Measurements from ENCODE around the gene HAPLN3. TPM values are rescaled to one million over a fixed set of nuclear protein-coding genes. Genes with fewer than 3 reads are reported as not detected.

The HAPLN3 gene
- total RNA-seq, 4 donors from 2014 or later: 17.9 to 34.8 (median 23.1) TPM

GRCh38 chr15:88908697-88909621 is 13.6 kb upstream of the HAPLN3 start:
- H3K36me3 ChIP-seq: no peaks in the 10 kb centered on the region
- peaks cover 11 to 42% of the 10 kb centered on the region in 2 donors for H3K4me1 ChIP-seq
- intact Hi-C loops (cut with DNase I; ENCODE audit: low total_unique reads): loop anchor here (5.0 to 10.0 kb wide), 3 partner anchors 108 to 284 kb away; partner anchors contain the start of gene AEN

GRCh38 chr15:88908123-88908522 is 12.8 kb upstream of the HAPLN3 start:
- H3K4me1 ChIP-seq: peaks cover 11 to 42% of the 10 kb centered on the region in 2 donors
- intact Hi-C loops (cut with DNase I; ENCODE audit: low total_unique reads): loop anchor here (5.0 to 10.0 kb wide), 3 partner anchors 109 to 283 kb away; partner anchors contain the start of gene AEN
- no peaks in the 10 kb centered on the region for H3K36me3 ChIP-seq
- no peaks in the 10 kb centered on the region for H3K27me3 ChIP-seq
- no peak for DNase-seq
- H3K9me3 ChIP-seq: no peaks in the 10 kb centered on the region
- TF ChIP-seq POLR2A (IDR thresholded peaks at IDR 0.05) (no peak), CTCF (IDR thresholded peaks at IDR 0.05) (no peak)
- peak overlapping the region; percentile 94 for H3K27ac ChIP-seq
- H3K4me3 ChIP-seq: no peak overlapping the region

More at GRCh38 chr15:88908697-88909621, 13.6 kb upstream of the HAPLN3 start:
- Histone ChIP-seq H3K27ac (peak overlapping the region; percentile 94), H3K9me3 (no peaks in the 10 kb centered on the region), H3K27me3 (no peaks in the 10 kb centered on the region), H3K4me3 (no peak overlapping the region)
- DNase-seq: peak; percentile 71 to 73
- TF ChIP-seq POLR2A (IDR thresholded peaks at IDR 0.05) (no peak), CTCF (IDR thresholded peaks at IDR 0.05) (no peak)

- DNase-seq: no peak
- TF ChIP-seq POLR2A (IDR thresholded peaks at IDR 0.05): no peak
- no peak for TF ChIP-seq CTCF (IDR thresholded peaks at IDR 0.05)
- peaks cover 11 to 42% of the 10 kb centered on the region in 2 donors for H3K4me1 ChIP-seq
- no peaks in the 10 kb centered on the region for H3K27me3 ChIP-seq
- intact Hi-C loops (cut with DNase I; ENCODE audit: low total_unique reads): loop anchor here (5.0 to 10.0 kb wide), 3 partner anchors 110 to 282 kb away; partner anchors contain the start of gene AEN
- H3K27ac ChIP-seq: peak overlapping the region in 1 of 2 donors; percentile 94
- H3K36me3 ChIP-seq: no peaks in the 10 kb centered on the region
- no peak overlapping the region for H3K4me3 ChIP-seq
- no peaks in the 10 kb centered on the region for H3K9me3 ChIP-seq
These were observed 11.8 kb upstream of the HAPLN3 start for GRCh38 chr15:88907111-88907510.

GRCh38 chr15:88906551-88906950 is 11.2 kb upstream of the HAPLN3 start:
- TF ChIP-seq CTCF (IDR thresholded peaks at IDR 0.05) (no peak), POLR2A (IDR thresholded peaks at IDR 0.05) (no peak)
- DNase-seq: no peak
- Histone ChIP-seq H3K4me1 (peaks cover 11 to 42% of the 10 kb centered on the region in 2 donors), H3K27me3 (no peaks in the 10 kb centered on the region), H3K36me3 (no peaks in the 10 kb centered on the region), H3K27ac (no peak overlapping the region), H3K9me3 (no peaks in the 10 kb centered on the region), H3K4me3 (no peak overlapping the region)
- intact Hi-C loops (cut with DNase I; ENCODE audit: low total_unique reads): loop anchor here (5.0 to 10.0 kb wide), 3 partner anchors 111 to 282 kb away; partner anchors contain the start of gene AEN

- TF ChIP-seq CTCF (IDR thresholded peaks at IDR 0.05) (no peak), POLR2A (IDR thresholded peaks at IDR 0.05) (no peak)
- no peaks in the 10 kb centered on the region for H3K27me3 ChIP-seq
- H3K4me3 ChIP-seq: no peak overlapping the region
- no peak for DNase-seq
- peak overlapping the region in 1 of 2 donors; percentile 62 for H3K27ac ChIP-seq
- H3K4me1 ChIP-seq: peaks cover 11 to 42% of the 10 kb centered on the region in 2 donors
- intact Hi-C loops (cut with DNase I; ENCODE audit: low total_unique reads): loop anchor here (5.0 to 10.0 kb wide), 3 partner anchors 111 to 281 kb away; partner anchors contain the start of gene AEN
- no peaks in the 10 kb centered on the region for H3K36me3 ChIP-seq
- H3K9me3 ChIP-seq: no peaks in the 10 kb centered on the region
These were observed 10.8 kb upstream of the HAPLN3 start for GRCh38 chr15:88906130-88906529.
